Myocyte (in vitro differentiated cells): ENCODE data around the gene ASB16. TPM values are rescaled to one million over a fixed set of nuclear protein-coding genes. Genes with fewer than 3 reads are reported as not detected.
"Not testable (repeated sequence)": the region's sequence is repeated elsewhere in the genome, so short reads cannot be mapped to it uniquely, and the experiment has no call there.

Experiments
- DNase-seq: peaks from one replicate; pipeline ENCODE4 v3.0.0-alpha.2; 2012; ENCODE audit warnings: low read depth
- total RNA-seq: library from RNA; depleted of rRNA; stranded (reverse); fragments of >200 nt; gene quantifications from 2 replicates; pipeline ENCODE4 v1.2.3, GENCODE V29; 2014

The ASB16 gene
- total RNA-seq, 1 donor from 2014 or later = 4.0 TPM

DNA sequence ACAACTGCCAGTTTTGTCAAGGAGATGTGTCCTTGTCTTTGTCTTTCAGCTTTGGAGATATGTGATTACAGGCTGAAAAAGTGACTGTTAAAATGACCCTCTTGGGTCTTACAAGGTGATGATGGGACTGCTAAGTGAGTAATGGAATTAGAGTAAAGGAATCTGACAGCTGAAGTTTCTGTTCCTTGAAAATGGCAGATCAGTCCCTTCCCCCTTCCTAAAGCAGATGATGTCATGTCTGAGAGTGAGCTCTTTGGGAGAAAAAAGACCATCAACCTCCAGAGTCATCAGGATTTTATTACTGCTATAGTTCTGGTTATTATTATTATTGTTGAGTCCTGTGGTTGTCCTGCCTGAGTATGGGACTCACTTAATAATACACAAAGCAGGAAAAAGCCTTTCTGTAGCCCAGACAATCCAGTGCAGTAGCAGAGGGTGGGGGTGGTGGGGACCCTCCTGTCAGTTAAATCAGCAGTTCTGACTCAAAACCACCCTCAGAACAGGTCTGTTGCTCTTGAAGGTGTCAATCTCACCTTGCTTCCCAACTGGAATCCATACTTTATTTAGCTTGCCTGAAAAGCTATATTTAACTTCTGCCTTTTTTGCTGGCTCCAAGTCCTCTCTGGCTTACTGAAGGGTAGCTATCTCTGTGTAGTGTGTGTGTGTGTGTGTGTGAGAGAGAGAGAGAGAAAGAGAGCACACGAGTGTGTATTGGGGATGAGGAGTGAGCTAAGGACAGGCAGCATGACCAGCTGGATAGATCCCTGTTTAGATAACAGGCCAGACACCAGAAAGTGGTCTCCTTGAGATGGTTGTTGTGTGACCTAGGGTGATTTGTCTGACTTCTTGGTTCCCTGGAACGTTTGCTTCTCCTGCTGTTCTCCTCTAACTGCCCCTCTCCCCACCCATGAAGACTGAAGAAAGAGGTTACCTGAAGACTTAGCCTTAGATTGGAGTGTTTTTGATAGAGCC lies 23.8 kb upstream of the ASB16 start:
- DNase-seq = no peak

- no peak for DNase-seq
These were observed 22.7 kb upstream of the ASB16 start for GRCh38 chr17:44147812-44148211.

DNA sequence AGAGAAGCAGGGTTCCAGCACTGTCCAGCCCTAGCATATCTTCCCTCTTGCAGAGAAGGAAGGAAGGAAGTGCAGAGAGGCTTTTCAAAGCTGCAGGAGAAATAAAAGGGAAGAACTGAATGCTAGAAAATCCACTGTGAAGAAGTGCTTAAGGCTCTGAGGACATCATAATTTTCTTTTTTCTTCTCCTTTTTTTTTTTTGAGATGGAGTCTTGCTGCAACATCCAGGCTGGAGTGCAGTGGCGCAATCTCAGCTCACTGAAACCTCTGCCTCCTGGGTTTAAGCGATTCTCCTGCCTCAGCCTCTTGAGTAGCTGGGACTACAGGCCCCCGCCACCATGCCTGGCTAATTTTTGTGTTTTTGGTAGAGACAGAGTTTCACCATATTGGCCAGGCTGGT lies 21.4 kb upstream of the ASB16 start:
- not testable (repeated sequence) for DNase-seq

GRCh38 chr17:44149750-44150329 lies 20.7 kb upstream of the ASB16 start:
- DNase-seq = no peak

DNA sequence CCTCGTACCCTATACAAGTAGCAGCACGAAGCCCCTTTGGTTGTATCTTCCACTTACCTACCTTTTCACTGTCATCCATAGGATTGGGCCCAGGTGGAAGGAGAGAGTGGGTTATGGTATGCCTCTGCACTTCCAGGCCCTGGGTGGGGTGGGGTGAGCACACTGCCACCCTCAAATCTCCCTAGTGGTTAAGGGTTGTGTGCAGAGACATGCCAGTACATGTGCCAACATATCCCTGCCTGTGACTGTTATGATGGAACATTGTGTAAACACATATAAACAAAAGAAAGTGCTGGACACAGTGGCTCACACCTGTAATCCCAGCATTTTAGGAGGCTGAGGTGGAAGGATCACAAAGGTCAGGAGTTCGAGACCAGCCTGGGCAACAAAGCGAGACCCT lies 17.6 kb upstream of the ASB16 start:
- DNase-seq = no peak

DNA sequence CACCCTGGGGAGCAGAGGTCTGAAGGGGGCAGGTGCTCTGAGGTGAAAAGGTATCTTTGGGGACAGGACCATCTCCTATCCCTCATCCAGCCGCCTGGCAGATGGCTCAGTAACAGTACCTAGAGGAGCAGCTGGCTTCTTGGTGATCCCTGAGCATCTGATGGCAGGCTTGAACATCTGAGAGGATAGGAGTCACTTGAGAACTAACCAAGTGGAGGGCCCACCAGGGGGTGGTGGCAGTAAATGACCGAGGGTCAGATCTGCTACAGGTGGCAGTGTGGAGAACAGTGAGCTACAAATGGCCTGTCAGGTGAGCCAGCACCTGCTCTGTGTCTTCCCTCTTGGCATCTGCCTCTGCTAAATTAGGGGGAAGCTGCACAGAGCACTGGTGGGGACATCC lies 15.0 kb upstream of the ASB16 start:
- DNase-seq = no peak

GRCh38 chr17:44159519-44160210 lies 10.8 kb upstream of the ASB16 start:
- DNase-seq = no peak

GRCh38 chr17:44164476-44164875 lies 6.0 kb upstream of the ASB16 start:
- DNase-seq = no peak

DNA sequence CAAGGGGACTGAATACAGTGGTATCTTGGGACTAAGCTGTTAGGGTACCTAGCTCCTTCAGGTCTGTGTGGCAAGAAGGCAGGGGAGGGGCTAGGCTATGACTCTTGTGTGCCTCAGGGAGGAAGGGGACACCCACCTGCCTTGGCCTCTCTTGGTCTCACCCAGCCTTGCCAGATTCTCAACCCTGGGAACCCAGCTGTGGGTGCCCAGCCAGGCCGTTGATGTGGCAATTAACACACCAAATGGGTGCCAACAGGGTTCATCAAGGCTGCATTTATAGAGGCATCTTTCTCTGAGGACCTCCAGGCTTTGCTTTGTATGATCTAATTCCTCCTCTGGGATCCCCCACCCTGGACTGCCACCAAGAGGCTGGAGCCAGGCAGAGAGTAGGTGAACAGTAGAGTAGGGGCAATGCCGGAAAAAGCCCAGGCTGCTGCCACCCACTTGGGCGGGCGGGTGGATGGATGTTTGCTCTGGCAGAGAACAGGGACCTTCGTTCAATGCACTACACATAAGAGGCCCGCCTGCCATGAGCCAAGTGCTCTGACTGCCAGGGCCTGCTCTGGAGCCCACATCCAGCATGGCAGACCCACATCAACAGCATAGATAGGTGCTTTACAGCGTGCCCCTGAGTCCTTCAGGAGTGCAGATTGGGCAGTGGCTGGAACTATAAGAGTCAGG lies 3.2 kb upstream of the ASB16 start:
- no peak for DNase-seq

- no peak for DNase-seq
These were observed 387 bp upstream of the ASB16 start for GRCh38 chr17:44170135-44170498.

DNA sequence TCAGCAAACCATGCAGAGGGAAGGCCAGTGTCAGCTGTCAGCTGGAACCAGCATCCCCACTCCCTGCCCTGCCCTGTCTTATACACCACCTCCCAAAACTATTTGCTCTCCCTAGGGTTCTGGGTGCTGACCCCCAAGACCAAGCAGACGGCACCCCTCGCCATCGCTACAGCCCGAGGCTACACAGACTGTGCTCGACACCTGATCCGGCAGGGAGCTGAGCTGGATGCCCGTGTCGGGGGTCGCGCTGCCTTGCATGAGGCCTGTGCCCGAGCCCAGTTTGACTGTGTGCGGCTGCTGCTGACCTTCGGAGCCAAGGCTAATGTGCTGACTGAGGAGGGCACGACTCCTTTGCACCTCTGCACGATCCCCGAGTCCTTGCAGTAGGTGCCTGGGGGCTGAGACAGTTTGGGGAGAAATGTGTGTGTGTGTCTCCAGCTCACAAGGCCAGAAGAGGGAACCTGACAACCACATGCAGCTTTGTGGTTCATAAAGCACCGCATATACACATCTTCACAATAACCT lies 1.5 kb downstream of the ASB16 start:
- peak; percentile 13 for DNase-seq

GRCh38 chr17:44174427-44174826 lies 3.9 kb downstream of the ASB16 start:
- no peak for DNase-seq

DNA sequence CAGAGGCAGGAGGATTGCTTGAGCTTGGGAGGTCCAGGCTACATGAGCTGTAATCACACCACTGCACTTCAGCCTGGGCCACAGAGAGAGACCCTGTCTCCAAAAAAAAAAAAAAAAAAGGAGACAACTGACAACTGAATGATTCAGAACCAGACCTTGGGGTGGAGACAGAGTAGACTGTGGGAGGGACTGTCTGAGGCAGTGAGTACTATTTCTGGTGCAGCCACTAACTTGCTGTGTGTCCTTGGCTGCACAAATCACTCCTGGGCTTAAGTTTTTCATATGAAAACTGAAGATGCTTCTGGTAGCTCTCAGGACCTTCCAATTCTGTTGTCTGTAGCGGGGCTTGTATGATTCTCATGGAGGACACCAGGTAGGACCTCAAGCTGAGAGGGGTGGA lies 5.8 kb downstream of the ASB16 start:
- DNase-seq = no peak

DNA sequence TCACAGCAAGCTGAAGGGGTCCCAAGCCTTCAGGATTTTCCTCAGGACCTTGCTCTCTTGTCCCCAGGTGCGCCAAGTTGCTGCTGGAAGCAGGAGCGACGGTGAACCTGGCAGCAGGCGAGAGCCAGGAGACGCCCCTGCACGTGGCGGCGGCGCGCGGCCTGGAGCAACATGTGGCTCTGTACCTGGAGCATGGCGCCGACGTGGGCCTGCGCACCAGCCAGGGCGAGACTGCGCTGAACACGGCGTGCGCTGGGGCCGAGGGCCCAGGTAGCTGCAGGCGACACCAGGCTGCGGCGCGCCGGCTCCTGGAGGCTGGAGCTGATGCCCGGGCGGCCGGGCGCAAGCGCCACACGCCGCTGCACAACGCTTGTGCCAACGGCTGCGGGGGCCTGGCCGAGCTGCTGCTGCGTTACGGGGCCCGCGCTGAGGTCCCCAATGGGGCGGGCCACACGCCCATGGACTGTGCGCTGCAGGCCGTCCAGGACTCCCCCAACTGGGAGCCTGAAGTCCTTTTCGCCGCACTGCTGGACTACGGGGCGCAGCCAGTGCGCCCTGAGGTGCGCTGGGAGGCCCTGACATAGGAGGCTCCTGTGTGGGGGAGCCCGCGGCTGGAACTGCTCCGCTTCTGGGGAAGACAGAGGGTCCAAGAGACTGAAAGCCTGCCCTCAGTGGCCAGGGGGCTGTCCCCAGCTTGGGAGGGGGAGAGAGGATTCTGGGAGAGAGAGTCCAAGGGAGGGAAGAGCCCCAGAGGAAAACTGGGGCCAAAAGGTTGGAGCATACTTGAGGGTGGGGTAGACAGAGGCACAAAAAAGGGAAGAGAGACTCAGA lies 6.4 kb downstream of the ASB16 start:
- DNase-seq = no peak

DNA sequence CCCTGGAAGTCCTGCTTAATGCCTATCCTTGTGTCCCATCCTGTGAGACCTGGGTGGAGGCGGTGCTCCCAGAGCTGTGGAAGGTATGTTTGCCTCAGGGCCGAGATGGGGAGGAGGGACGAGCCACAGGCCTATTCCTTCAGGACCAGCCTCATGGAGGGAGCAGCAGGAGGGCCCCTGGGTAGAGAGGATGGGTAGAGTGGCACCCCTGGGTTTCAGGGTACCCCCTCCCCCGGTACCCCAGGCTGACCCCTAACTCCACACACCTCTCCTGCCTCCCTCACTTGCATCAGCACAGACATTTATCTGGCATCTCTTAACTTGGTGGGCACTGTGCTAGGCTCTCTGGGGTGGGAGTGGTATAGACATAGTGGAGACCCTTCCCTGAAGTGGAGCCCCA lies 7.1 kb downstream of the ASB16 start:
- no peak for DNase-seq

DNA sequence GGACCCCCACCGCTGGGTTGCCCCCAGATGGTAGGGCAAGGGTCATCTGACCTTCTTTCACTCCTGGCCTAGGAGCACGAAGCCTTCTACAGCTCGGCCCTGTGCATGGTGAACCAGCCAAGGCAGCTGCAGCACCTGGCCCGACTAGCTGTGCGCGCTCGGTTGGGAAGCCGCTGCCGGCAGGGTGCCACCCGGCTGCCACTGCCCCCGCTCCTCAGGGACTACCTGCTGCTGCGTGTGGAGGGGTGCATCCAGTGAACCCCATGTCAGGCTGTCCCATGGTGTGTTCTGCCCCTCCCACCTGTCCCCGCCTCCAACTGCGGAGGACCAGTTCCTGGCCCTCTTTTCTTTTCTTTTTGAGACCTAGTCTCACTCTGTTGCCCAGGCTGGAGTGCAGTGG lies 7.6 kb downstream of the ASB16 start:
- no peak for DNase-seq

- DNase-seq = no peak
These were observed 12.5 kb downstream of the ASB16 start for GRCh38 chr17:44183024-44183423.

DNA sequence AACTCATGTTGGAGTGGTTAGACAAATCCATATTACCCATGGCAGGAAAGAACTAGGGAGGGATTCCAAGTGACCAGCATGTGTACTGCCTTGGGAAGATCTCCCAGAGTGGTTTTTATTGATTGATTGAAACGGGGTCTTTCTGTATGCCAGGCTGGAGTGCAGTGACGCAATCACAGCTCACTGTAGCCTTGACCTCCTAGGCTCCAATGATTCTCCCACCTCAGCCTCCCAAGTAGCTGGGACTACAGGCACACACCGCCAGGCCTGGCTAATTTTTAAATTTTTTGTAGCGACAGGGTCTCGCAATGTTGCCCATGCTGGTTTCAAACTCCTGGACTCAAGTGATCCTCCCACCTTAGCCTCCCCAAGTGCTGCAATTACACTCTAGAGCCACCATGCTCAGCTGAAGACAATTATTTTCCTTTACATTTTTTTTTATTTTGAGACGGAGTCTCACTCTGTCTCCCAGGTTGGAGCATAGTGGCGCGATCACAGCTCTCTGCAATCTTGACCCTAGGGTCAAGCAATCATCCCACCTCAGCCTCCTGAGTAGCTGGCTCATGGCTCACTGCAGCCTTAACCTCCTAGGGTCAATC lies 13.8 kb downstream of the ASB16 start:
- no peak for DNase-seq

- peak; percentile 99 for DNase-seq
These were observed 16.0 kb downstream of the ASB16 start, which contains the start of gene TMUB2 for GRCh38 chr17:44186307-44187130. Gene TMUB2, plus strand, starts transcription at chr17:44186972. Its CDS starts 737 bp downstream, at chr17:44187709.
